HFF-Myc (cell line): Measurements from ENCODE around the gene UTS2R.

Source experiments
- DNase-seq: peaks from one replicate; pipeline ENCODE4 v3.0.0-alpha.2; 2011; ENCODE audit warnings: low read depth; ENCODE audit errors: extremely low read depth
- H3K4me3 ChIP-seq: replicated peaks from 2 replicates; pipeline ENCODE4 v1.5.1; 2011; ENCODE audit warnings: low read depth, mild to moderate bottlenecking, control low read depth, low read length
- TF ChIP-seq, protein P1 (sequence below): IDR thresholded peaks from 2 replicates; pipeline ENCODE4 v1.5.1; 2012; ENCODE audit warnings: mild to moderate bottlenecking, low read depth, low read length, control low read depth; ENCODE audit errors: missing control alignments

The UTS2R gene

DNA sequence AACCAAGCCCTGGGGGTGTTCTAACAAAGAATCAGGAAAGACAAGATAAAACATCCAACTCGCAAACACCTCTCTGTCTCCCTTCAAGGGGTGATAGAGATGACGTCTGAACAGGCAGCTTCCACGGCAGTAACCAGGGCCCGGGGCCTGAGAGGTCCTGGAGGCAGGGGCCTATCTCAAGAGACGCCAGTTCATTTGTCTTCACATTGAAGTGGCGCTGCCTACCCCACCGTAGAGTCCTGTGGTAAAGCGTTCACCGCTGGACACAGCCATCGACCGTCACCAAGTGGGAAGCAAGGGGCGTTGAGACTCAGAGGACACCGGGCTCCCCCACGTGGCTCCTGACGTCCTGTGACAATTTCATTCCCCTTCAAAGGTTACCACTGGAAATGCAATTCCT, 21.4 kb downstream of the UTS2R start:
- H3K4me3 ChIP-seq: no peak overlapping the region
- no peak for DNase-seq
- TF ChIP-seq, protein P1, sequence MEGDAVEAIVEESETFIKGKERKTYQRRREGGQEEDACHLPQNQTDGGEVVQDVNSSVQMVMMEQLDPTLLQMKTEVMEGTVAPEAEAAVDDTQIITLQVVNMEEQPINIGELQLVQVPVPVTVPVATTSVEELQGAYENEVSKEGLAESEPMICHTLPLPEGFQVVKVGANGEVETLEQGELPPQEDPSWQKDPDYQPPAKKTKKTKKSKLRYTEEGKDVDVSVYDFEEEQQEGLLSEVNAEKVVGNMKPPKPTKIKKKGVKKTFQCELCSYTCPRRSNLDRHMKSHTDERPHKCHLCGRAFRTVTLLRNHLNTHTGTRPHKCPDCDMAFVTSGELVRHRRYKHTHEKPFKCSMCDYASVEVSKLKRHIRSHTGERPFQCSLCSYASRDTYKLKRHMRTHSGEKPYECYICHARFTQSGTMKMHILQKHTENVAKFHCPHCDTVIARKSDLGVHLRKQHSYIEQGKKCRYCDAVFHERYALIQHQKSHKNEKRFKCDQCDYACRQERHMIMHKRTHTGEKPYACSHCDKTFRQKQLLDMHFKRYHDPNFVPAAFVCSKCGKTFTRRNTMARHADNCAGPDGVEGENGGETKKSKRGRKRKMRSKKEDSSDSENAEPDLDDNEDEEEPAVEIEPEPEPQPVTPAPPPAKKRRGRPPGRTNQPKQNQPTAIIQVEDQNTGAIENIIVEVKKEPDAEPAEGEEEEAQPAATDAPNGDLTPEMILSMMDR: no peak

DNA sequence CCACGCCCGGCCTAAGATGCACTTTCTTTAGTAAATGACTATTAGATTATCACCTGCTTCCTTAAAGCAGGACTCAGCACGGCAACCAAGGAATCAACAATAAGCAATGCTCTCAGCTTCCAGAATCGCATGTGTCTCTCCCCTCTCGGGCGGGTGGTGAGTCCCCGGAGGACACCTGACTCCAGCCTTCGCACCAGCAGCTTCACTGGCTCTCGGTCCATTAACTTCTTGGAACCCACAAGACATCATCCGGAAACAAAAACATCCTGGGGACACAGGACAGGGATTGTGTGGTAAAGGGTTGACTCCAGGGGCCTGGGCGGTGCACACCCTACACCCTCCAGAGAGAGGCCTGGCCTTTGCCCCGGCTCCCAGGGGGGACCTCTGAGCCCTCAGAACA, 22.7 kb downstream of the UTS2R start:
- DNase-seq: no peak
- TF ChIP-seq, protein P1: no peak
- H3K4me3 ChIP-seq: no peak overlapping the region

DNA sequence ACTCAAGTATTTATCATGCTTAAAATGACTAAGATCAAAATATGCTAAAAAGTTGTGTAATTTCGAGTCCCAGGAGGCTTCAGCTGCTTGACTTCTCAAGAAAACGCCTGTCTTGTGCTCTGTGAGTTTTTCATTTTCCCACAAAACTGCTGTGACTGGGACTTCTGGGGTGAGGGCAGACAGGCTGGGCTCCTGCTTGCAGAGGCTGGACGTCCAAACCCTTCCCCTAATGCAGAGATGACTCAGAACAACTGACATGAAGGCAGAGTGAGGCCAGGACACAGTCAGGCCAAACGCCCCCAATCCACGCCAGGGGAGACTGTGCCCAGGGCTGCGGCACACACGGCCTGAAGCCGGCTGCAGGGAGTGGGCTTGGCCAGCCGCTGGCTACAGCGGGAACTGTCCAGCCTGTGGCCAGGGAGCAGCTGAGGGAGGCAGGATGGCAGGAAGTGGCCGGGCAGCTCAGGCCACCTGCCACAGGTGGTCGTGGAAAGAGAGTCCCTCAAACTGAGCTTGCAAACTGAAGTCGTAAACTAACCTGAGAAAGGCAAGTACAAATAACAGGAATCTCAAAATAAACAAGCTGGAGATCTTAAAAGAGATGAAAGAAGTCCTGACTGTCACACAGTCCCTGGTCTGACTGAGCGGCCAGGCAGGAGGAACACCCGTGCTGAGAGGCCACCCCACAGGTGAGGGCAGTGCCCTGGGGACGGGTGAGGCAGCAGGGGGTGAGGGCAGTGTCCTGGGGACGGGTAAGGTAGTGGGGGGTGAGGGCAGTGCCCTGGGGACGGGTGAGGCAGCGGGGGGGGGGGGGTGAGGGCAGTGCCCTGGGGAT, 25.3 kb downstream of the UTS2R start:
- DNase-seq: no peak
- TF ChIP-seq, protein P1: no peak
- H3K4me3 ChIP-seq: no peak overlapping the region

DNA sequence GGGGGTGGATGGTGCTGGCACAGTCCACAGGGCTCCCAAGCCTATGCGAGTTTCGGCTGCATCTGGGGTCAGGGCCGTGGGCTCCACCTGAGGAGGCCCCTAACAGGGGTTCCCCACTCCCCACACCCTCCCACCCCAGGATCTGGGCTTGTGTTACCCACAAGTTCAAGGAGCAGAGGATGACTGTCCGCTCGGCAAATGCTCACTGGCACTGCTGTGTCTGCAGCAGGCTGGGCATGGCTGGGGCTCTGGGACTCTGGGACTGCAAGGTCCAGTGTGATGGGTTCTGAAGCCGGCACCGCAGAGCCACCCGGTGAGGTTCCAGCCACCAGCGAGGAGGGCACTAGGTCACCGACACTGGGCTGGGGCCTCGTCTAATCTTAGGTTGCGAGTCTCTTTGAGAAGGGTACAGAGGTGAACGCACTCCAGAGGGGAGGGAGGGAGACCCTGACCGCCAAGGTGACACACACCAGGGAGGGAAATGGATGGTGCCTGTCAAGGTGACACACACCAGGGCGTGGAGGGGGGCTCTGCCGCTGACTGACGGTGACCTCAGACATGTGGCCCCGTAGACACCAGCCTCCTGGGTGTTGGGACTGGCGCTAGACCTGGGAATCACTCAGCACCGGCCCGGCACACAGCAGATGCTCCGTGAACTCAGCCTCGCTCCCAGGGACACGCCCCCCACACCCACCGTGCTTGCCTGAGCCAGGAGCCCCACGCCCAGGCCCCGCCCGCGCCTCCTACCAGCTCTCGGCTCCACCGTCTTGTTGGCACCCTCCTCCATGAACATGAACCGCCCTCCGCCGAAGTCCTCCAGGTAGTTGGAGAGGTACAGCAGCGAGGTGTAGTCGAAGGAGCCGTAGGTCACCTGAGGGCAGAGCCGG, 26.1 kb downstream of the UTS2R start:
- no peak overlapping the region for H3K4me3 ChIP-seq
- TF ChIP-seq, protein P1: no peak
- DNase-seq: no peak

DNA sequence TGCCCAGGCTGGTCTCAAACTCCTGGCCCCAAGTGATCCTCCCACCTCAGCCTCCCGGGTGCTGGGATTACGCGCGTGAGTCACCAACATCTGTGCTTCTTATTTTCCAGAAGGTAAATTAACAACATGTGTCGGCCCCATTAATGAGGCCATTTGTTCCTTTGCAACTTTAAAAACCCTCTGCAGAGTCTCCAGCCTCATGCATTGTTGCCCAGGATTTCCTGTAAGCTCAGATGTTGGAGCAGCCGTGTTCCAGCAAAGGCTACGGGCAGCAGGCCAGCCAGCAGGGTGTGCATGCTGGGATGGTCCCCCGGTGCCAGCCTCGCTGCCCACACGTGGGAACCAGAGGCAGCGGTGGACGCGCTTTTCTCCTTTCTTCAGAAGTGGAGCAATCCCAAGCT, 27.5 kb downstream of the UTS2R start:
- 0 out of 2 replicates have a peak overlapping the region, but pooled peaks have one; percentile 1 for H3K4me3 ChIP-seq
- TF ChIP-seq, protein P1: no peak
- peak; percentile 97 for DNase-seq

DNA sequence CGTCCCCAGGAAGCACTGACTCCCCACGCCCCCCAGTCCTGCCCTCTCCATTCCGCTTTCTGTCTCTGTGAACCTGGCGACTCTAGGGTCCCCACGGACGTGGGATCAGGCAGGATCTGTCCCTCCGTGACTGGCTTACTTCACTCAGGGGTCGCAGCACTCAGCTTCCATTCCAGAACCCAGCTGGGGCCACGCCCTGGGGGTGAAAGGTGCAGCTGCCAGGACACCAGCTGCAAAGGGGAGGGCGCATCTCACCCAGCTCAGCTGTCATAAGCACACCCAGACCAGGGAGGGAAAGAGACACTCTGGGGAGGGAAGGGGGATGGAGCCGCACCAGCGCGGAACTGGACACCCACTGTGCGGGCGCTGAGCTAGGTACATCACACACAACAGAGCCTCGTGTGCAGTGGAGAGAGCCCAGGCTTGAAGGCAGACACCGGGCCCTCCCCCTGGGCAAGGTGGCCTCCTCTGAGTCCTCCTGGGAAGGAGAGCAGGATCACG, 28.1 kb downstream of the UTS2R start:
- TF ChIP-seq, protein P1: no peak
- no peak for DNase-seq

More for the DNA sequence above, 28.1 kb downstream of the UTS2R start:
- 0 out of 2 replicates have a peak overlapping the region, but pooled peaks have one; percentile 1 for H3K4me3 ChIP-seq
